Muscle layer of colon (tissue), 2 donors: Measurements from ENCODE around the gene SYNE1.
A peak's percentile ranks its signal among the peaks of the same experiment; 100 is the strongest.
"Not testable (repeated sequence)": the region's sequence is repeated elsewhere in the genome, so short reads cannot be mapped to it uniquely, and the experiment has no call there.

Source experiments
- H3K27ac ChIP-seq: one replicate; pipeline ENCODE4 v1.7.0; 2013; ENCODE audit warnings: low read depth, mild to moderate bottlenecking, low read length, moderate library complexity
- H3K27me3 ChIP-seq, 2 donors: one replicate each; pipeline ENCODE4 v1.7.0; 2013; ENCODE audit warnings: low read length in 2 of 2, mild to moderate bottlenecking in 2 of 2; ENCODE audit not compliant: insufficient read depth in 2 of 2, control insufficient read depth in 1 of 2
- H3K36me3 ChIP-seq: one replicate; pipeline ENCODE4 v1.7.0; 2013; ENCODE audit warnings: mild to moderate bottlenecking, low read length; ENCODE audit not compliant: insufficient read depth
- H3K4me1 ChIP-seq: one replicate; pipeline ENCODE4 v1.7.0; 2013; ENCODE audit warnings: mild to moderate bottlenecking, low read length; ENCODE audit not compliant: insufficient read depth
- H3K4me3 ChIP-seq, 2 donors: one replicate each; pipeline ENCODE4 v1.7.0; 2013; ENCODE audit warnings: low read length in 2 of 2, low read depth in 1 of 2, mild to moderate bottlenecking in 1 of 2, moderate library complexity in 1 of 2
- H3K9ac ChIP-seq: one replicate; pipeline ENCODE4 v1.7.0; 2013; ENCODE audit warnings: low read length
- H3K9me3 ChIP-seq: one replicate; pipeline ENCODE4 v1.7.0; 2013; ENCODE audit warnings: mild to moderate bottlenecking, low read length
- donor health status: abdominal sarcoma.
- donor health status: Adenocarcinoma of cecum.

The SYNE1 gene

DNA sequence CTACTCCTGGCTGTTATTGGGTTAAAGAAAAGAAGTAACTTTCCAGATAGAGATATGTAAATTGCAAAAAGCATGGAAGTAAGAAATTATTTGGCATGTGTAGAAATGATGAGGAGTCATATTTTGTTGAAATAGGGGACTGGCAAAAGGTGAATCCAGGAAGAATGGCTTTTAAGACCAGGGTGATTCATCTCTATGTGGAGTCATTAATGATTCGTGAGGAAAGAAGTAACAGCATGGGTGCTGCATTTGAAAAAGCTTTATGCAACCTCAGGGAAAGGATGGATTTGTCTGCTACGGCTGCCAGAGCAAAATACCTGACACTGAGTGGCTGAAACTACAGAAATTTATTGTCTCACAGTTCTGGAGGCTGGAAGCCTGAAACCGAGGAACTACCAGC lies 14.8 kb upstream of the SYNE1 start:
- H3K36me3 ChIP-seq: no peaks in the 10 kb centered on the region
- H3K4me1 ChIP-seq: no peaks in the 10 kb centered on the region
- no peak overlapping the region for H3K9ac ChIP-seq
- H3K9me3 ChIP-seq: no peaks in the 10 kb centered on the region
- H3K4me3 ChIP-seq: no peak overlapping the region
- H3K27me3 ChIP-seq: no peaks in the 10 kb centered on the region
- no peak overlapping the region for H3K27ac ChIP-seq

DNA sequence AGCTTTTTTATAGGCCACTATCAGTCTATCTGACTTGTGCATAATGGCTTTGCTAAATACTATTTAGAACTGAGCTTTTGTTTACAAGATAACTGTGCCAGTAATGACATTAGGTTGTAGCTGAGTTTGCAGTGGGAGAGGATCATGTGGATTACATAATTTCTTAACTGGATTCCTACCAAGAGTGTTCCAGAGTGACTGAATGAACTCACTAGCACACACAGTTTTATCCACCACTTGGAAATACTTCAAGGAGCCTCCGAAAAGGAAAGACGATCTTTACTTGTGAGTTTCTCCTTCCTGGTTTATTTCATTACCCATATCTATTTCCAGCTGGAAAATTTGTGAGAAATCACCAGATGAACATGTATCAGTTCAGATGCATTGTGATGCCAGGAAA lies 10.9 kb upstream of the SYNE1 start:
- Histone ChIP-seq H3K4me1 (no peaks in the 10 kb centered on the region), H3K27ac (no peak overlapping the region), H3K27me3 (no peaks in the 10 kb centered on the region), H3K9ac (no peak overlapping the region), H3K4me3 (no peak overlapping the region), H3K9me3 (no peaks in the 10 kb centered on the region), H3K36me3 (no peaks in the 10 kb centered on the region)

DNA sequence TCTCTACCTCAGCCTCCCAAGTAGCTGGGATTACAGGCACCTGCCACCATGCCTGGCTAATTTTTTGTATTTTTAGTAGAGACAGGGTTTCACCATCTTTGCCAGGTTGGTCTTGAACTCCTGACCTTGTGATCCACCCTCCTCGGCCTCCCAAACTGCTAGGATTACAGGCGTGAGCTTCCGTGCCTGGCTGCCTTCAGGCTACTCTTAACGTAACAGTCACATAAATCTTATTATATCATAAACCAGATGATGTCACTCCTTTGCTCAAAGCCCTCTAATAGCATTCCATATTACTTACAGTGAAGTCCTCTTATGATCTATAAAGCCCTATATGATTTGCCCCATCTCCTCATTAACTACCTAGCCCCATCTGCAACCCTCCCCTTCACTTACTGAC lies 9.6 kb upstream of the SYNE1 start:
- not testable (repeated sequence) for H3K27ac ChIP-seq, H3K9me3 ChIP-seq, H3K36me3 ChIP-seq, H3K27me3 ChIP-seq, H3K4me3 ChIP-seq, H3K9ac ChIP-seq, H3K4me1 ChIP-seq

DNA sequence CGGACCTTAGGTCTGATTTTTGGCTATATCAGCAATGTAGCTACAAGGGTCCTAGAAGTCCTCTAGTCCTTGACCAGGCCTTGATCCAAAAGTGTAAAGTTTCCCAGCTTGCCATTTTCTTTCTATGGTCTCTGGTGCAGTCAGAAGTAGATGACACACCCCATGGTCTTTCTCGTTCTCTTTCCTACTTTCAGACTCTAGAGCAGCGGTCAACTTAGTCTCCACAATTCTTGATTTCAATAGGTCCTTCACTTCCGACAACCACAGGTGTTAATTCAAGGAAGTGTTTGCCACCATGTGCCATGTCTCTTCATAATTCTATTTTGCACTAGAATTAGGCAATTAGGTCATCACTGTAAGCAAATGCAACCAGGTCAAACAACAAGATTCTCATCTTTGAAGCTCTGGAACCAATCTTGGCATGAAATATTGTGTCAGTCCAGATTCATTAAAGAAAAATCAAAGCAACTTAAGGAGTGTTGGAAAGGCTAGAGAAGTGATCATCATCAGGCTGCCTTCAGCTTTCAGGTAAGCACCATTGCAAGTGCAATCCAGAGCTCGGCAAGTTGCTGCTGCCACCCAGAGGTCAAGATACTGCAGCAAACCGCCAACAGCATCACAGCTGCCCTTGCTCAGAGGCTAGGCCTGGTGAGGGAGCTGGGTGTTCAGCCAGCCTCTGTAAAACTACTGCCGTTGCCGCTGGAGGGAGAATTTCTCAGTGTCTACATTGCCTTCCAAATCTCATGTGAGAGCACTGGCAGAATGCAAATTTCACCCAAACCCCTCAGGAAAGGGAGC lies 5.6 kb upstream of the SYNE1 start:
- H3K9me3 ChIP-seq: no peaks in the 10 kb centered on the region
- H3K27ac ChIP-seq: no peak overlapping the region
- H3K36me3 ChIP-seq: no peaks in the 10 kb centered on the region
- H3K27me3 ChIP-seq: no peaks in the 10 kb centered on the region
- no peak overlapping the region for H3K9ac ChIP-seq
- H3K4me3 ChIP-seq: no peak overlapping the region
- H3K4me1 ChIP-seq: peaks cover 4% of the 10 kb centered on the region

- Histone ChIP-seq H3K27ac (peak overlapping the region; percentile 89), H3K27me3 (no peaks in the 10 kb centered on the region), H3K36me3 (no peaks in the 10 kb centered on the region), H3K9me3 (no peaks in the 10 kb centered on the region), H3K9ac (peak overlapping the region; percentile 53), H3K4me3 (peak overlapping the region; percentile 81 to 84), H3K4me1 (peaks cover 12% of the 10 kb centered on the region)
Observed at GRCh38 chr6:152636609-152637295, 410 bp downstream of the SYNE1 start.

DNA sequence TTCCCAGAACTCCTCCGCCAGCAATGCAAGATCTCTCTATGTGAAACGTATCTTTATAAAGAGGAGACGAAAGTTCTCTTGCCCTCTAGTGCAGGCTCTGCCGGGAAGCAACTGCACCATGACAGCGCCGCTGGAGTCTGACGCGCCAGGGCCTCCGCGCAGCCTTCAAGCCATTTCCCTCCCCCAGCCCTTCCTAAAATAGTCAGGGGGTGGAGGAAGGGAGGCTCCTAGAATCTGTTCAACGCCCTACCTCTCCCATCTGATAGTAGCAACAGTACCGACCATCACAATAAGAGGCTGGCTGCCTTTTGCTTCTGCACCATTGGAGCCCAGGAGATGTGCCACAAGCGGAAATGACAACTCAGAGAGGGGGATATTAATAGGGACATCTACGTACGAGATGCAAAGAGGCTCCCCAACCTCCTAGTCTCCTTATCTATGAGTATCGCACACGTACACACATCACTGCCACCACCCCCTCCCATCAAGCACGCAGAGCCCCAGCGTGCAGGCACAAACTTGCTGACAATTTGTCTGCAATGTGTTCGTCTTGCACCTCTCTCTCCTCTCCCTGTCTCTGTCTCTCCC lies 1.0 kb downstream of the SYNE1 start:
- Histone ChIP-seq H3K4me1 (peaks cover 12% of the 10 kb centered on the region), H3K27ac (peak overlapping the region; percentile 89), H3K4me3 (peak overlapping the region; percentile 81 to 84), H3K9me3 (no peaks in the 10 kb centered on the region), H3K9ac (peak overlapping the region; percentile 53), H3K27me3 (no peaks in the 10 kb centered on the region), H3K36me3 (no peaks in the 10 kb centered on the region)

- H3K4me3 ChIP-seq: no peak overlapping the region
- H3K27ac ChIP-seq: no peak overlapping the region
- H3K9ac ChIP-seq: no peak overlapping the region
- H3K9me3 ChIP-seq: no peaks in the 10 kb centered on the region
- no peaks in the 10 kb centered on the region for H3K27me3 ChIP-seq
- H3K4me1 ChIP-seq: peaks cover 12% of the 10 kb centered on the region
- H3K36me3 ChIP-seq: no peaks in the 10 kb centered on the region
Observed at GRCh38 chr6:152634773-152635172, 2.4 kb downstream of the SYNE1 start.

DNA sequence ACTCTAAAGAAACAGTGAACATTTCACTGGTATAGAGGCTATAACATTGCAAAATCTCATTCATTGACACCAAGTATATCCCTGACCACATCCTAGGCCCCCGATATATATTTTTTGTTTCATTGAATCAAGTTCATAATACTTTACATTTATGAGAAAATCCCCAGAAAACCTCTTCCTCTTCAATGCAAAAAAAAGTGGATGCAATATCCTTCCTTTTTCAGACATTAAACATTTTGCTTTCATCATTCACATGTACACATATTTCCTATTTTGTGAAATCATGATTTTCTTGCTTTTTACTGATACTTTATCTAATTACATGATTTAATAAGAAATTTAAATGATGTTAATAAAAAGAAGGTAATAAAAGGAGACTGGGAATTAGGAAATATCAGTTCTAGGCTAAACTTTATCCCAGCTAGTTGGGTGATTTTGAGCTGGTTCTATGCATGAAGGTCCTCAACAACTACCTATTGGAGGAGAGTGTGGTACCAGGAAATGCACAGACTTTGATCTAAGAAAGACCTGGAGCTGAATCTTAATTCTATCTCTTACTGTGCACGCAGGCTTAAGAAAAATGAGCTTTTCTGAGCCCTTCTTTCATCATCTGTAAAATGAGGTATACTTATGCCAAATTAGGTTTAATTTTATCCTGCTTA lies 4.9 kb downstream of the SYNE1 start:
- Histone ChIP-seq H3K27me3 (no peaks in the 10 kb centered on the region), H3K9ac (no peak overlapping the region), H3K36me3 (no peaks in the 10 kb centered on the region), H3K4me1 (peaks cover 2% of the 10 kb centered on the region), H3K27ac (no peak overlapping the region), H3K4me3 (no peak overlapping the region), H3K9me3 (no peaks in the 10 kb centered on the region)

GRCh38 chr6:152631376-152631775 lies 5.8 kb downstream of the SYNE1 start:
- Histone ChIP-seq H3K9me3 (no peaks in the 10 kb centered on the region), H3K27me3 (no peaks in the 10 kb centered on the region), H3K36me3 (no peaks in the 10 kb centered on the region), H3K27ac (no peak overlapping the region), H3K4me3 (no peak overlapping the region), H3K9ac (no peak overlapping the region), H3K4me1 (no peaks in the 10 kb centered on the region)

DNA sequence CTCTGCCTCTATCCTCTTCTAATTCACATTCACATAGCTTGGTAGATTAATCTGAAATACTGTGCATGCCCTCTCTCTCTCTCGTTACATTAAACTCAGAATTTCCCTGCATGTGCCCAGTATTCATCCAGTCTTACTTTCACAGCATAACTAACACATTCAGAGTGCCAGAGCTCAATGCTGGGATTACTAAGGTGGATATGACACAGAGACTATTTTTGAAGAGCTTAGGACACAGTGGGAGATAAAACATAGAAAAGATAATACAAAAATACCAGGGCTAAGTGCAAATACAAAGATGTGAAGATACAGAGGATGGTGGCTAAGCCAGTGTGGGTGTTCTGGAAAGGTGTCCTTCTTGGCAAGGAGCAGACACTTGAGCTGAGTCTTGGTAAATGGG lies 6.3 kb downstream of the SYNE1 start:
- no peaks in the 10 kb centered on the region for H3K4me1 ChIP-seq
- no peaks in the 10 kb centered on the region for H3K36me3 ChIP-seq
- H3K9ac ChIP-seq: no peak overlapping the region
- H3K4me3 ChIP-seq: no peak overlapping the region
- no peaks in the 10 kb centered on the region for H3K9me3 ChIP-seq
- H3K27me3 ChIP-seq: no peaks in the 10 kb centered on the region
- H3K27ac ChIP-seq: no peak overlapping the region

DNA sequence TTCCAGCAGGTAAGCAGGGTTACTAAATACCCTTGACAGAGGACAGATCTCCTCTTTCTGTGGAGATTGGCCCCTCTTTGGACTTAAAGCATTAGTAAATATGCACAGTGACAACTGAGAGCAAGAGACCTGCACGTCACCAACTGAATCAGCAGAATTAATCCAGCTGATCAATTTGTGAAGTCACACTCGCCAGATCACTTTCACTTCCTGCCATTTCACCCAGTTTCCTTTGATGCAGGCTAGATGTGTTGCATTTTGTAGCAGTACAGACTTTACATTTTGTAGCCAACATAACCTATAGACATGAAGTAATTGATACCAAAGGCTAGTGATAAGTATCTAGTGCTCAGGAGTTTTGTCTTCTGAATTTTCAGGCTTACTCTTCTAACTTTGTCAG lies 11.9 kb downstream of the SYNE1 start:
- Histone ChIP-seq H3K36me3 (no peaks in the 10 kb centered on the region), H3K27ac (no peak overlapping the region), H3K9ac (no peak overlapping the region), H3K4me3 (no peak overlapping the region), H3K4me1 (no peaks in the 10 kb centered on the region), H3K27me3 (no peaks in the 10 kb centered on the region), H3K9me3 (no peaks in the 10 kb centered on the region)
